Tibial artery (tissue), 4 donors: Measurements from ENCODE around the gene ALX3.
A peak's percentile ranks its signal among the peaks of the same experiment; 100 is the strongest.

Experiments used
- DNase-seq, 2 donors: peaks; one replicate each; pipeline ENCODE4 v3.0.0-alpha.2; 2019
- H3K27ac ChIP-seq, 2 donors: fragments of 200-600 bp; sonication (generic) in 1 of 2; 1 replicate in 1 of 2; 2 replicates in 1 of 2; pipeline ENCODE4 v1.5.1; 2018 to 2019; ENCODE audit warnings: mild to moderate bottlenecking in 1 of 2
- H3K27me3 ChIP-seq, 2 donors: fragments of 200-600 bp; sonication (generic) in 1 of 2; one replicate each; pipeline versions ENCODE4 v1.5.1 to v1.6.0; 2016 to 2019
- H3K36me3 ChIP-seq, 3 donors: fragments of 200-600 bp; sonication (generic) in 2 of 3; one replicate each; pipeline ENCODE4 v1.5.1; 2016 to 2019; ENCODE audit warnings: mild to moderate bottlenecking in 2 of 3
- H3K4me1 ChIP-seq, 4 donors: fragments of 200-600 bp; sonication (generic) in 2 of 4; 1 replicate in 3 of 4; 2 replicates in 1 of 4; pipeline ENCODE4 v1.5.1; 2016 to 2019
- H3K4me3 ChIP-seq, 2 donors: fragments of 200-600 bp; sonication (generic) in 1 of 2; 1 replicate in 1 of 2; 2 replicates in 1 of 2; pipeline ENCODE4 v1.5.1; 2018 to 2019; ENCODE audit warnings: mild to moderate bottlenecking in 2 of 2
- H3K9me3 ChIP-seq, 3 donors: fragments of 200-600 bp; sonication (generic) in 1 of 3; one replicate each; pipeline ENCODE4 v1.5.1; 2016 to 2019
- CTCF ChIP-seq, 2 experiments: fragments of 200-600 bp in 1 of 2; fragments of 450-650 bp in 1 of 2; IDR thresholded peaks; one replicate each; pipeline ENCODE4 v1.5.1; 2017 to 2019; ENCODE audit warnings: antibody characterized with exemption in 2 of 2, mild to moderate bottlenecking in 1 of 2, moderate library complexity in 1 of 2
- intact Hi-C: fragments of 100-400 bp; cut with DNase I; formaldehyde crosslinking; loops from one replicate; pipeline ENCODE4 v1.15.0; 2023; ENCODE audit warnings: low total_unique reads

ALX3 gene

DNA sequence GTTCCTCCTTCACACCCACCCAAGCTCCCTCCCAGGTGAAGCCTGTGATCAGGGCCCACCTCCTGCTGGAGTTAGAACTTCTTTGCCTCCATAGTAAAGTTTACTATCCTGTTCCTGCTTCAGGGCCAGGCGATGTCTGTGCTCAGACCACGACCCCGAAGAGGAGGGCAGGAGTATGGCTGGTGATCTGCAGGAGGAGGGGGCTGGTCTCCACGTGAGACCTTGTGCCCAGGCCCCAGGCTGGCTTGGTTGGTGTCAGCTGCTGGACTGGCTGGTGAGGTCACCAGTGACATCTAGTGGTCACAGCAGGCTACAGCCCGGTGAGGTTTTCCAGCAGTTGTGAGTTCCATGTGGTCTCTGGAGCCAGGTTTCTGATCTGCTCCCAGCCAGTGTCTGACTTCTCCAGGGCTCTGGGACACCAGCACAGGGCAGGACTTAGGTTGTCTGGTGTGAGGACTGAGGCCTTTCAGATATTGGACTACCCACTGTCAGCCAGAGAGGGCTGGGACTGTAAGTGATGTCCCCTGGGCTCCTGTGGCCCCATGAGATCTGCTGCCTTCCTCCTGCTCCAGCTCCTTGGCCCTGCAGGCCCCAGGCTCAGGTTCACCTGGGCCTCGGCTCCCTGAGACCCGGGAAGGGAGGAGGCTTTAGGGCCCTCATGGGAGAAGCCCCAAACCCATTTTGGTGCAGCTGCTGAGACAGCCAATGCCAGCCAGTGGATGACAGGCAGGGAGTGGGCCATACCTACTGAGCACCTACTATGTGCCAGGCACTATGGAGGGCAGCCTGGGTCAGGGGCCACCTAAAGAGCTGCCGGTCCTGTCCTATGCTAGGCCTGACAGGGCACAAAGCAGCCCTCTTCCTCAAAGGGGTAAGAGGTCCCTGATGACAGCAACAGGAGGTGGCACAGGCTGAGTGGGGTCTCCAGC lies 35.8 kb upstream of the ALX3 start:
- H3K36me3 ChIP-seq, result no peaks in the 10 kb centered on the region
- H3K9me3 ChIP-seq, result no peaks in the 10 kb centered on the region
- DNase-seq, result peak; percentile 59 to 80
- H3K27me3 ChIP-seq, result peaks cover 0 to 6% of the 10 kb centered on the region in 2 donors
- no peak overlapping the region for H3K27ac ChIP-seq
- peak; percentile 85 to 94 for TF ChIP-seq CTCF (IDR thresholded peaks at IDR 0.05)
- no peak overlapping the region for H3K4me3 ChIP-seq
- no peaks in the 10 kb centered on the region for H3K4me1 ChIP-seq
- intact Hi-C loops, result loop anchor here (2.0 kb wide), 1 partner anchor 53 kb away; no protein-coding TSS in a partner anchor

- Histone ChIP-seq H3K27ac (no peak overlapping the region), H3K27me3 (peaks cover 0 to 16% of the 10 kb centered on the region in 2 donors), H3K4me3 (no peak overlapping the region), H3K4me1 (no peaks in the 10 kb centered on the region), H3K9me3 (no peaks in the 10 kb centered on the region), H3K36me3 (no peaks in the 10 kb centered on the region)
- intact Hi-C loops, result no loop called here
- no peak for DNase-seq
- TF ChIP-seq CTCF (IDR thresholded peaks at IDR 0.05), result no peak
Observed at GRCh38 chr1:110102081-110102480, 31.6 kb upstream of the ALX3 start.

GRCh38 chr1:110100335-110100734 lies 29.9 kb upstream of the ALX3 start:
- Histone ChIP-seq H3K36me3 (no peaks in the 10 kb centered on the region), H3K4me3 (no peak overlapping the region), H3K9me3 (no peaks in the 10 kb centered on the region), H3K27me3 (peaks cover 0 to 16% of the 10 kb centered on the region in 2 donors), H3K27ac (no peak overlapping the region), H3K4me1 (no peaks in the 10 kb centered on the region)
- DNase-seq, result no peak
- intact Hi-C loops, result no loop called here
- no peak for TF ChIP-seq CTCF (IDR thresholded peaks at IDR 0.05)

- Histone ChIP-seq H3K4me1 (no peaks in the 10 kb centered on the region), H3K36me3 (no peaks in the 10 kb centered on the region), H3K9me3 (no peaks in the 10 kb centered on the region), H3K27ac (no peak overlapping the region), H3K27me3 (peaks cover 0 to 19% of the 10 kb centered on the region in 2 donors), H3K4me3 (no peak overlapping the region)
- intact Hi-C loops, result no loop called here
- no peak for TF ChIP-seq CTCF (IDR thresholded peaks at IDR 0.05)
- no peak for DNase-seq
Observed at GRCh38 chr1:110098222-110099026, 28.0 kb upstream of the ALX3 start.

GRCh38 chr1:110097507-110098221 lies 27.2 kb upstream of the ALX3 start:
- DNase-seq, result no peak
- Histone ChIP-seq H3K27ac (no peak overlapping the region), H3K4me3 (no peak overlapping the region), H3K9me3 (no peaks in the 10 kb centered on the region), H3K36me3 (no peaks in the 10 kb centered on the region), H3K4me1 (no peaks in the 10 kb centered on the region), H3K27me3 (peaks cover 0 to 19% of the 10 kb centered on the region in 2 donors)
- intact Hi-C loops, result no loop called here
- TF ChIP-seq CTCF (IDR thresholded peaks at IDR 0.05), result no peak
